Panc1 (cell line): ENCODE results near the gene UBASH3B. TPM values are rescaled to one million over a fixed set of nuclear protein-coding genes. Genes with fewer than 3 reads are reported as not detected.

Experiments used
- ATAC-seq: fragments of 200-7000 bp; cut with Tn5 transposase; 2 replicates; pipeline ENCODE4 v1.9.1; 2020; ENCODE audit warnings: mild to moderate bottlenecking, moderate library complexity
- BruUV-seq: library from RNA; stranded (reverse); fragments of 400-500 nt; replicated peaks from 2 replicates; lab custom pipeline; 2021; lab: Mats Ljungman, UMichigan
- CTCF ChIA-PET: fragments of 300-600 bp; sonication (Branson Sonifier 250); formaldehyde crosslinking; loops from one replicate; lab custom pipeline; 2022; ENCODE audit warnings: antibody characterized with exemption; lab: Charles Lee
- POLR2A ChIA-PET: fragments of 300-600 bp; sonication (Branson Sonifier 250); formaldehyde crosslinking; loops from one replicate; lab custom pipeline; 2022; ENCODE audit warnings: antibody characterized with exemption; lab: Charles Lee
- DNase-seq: peaks from one replicate; pipeline ENCODE4 v3.0.0-alpha.2; 2010; ENCODE audit warnings: low read depth, low spot score
- H3K27ac ChIP-seq: 2 replicates; pipeline ENCODE4 v1.5.1; 2011; ENCODE audit warnings: mild to moderate bottlenecking, low read length, inconsistent platforms
- H3K27me3 ChIP-seq: fragments of 200-500 bp; sonication (Bioruptor generic); 2 replicates; pipeline ENCODE4 v1.6.0; 2014; ENCODE audit warnings: low read length, inconsistent platforms; ENCODE audit not compliant: control insufficient read depth, insufficient read depth
- H3K36me3 ChIP-seq: fragments of 200-500 bp; sonication (Bioruptor generic); 2 replicates; pipeline ENCODE4 v1.5.1; 2014; ENCODE audit warnings: inconsistent platforms, mild to moderate bottlenecking, low read length, moderate library complexity; ENCODE audit not compliant: control insufficient read depth, insufficient read depth
- H3K4me1 ChIP-seq: 2 replicates; pipeline ENCODE4 v1.5.1; 2011; ENCODE audit warnings: inconsistent platforms, mild to moderate bottlenecking, low read length, moderate library complexity; ENCODE audit not compliant: control insufficient read depth, insufficient read depth
- H3K4me3 ChIP-seq, 2 experiments: 2 replicates each; pipeline ENCODE4 v1.5.1; 2011 to 2012; ENCODE audit warnings: low read depth in 2 of 2, low read length in 2 of 2, mild to moderate bottlenecking in 2 of 2, inconsistent platforms in 1 of 2, moderate library complexity in 1 of 2
- H3K9me3 ChIP-seq: fragments of 200-500 bp; sonication (Bioruptor generic); 2 replicates; pipeline ENCODE4 v1.5.1; 2014; ENCODE audit warnings: low read depth, mild to moderate bottlenecking, inconsistent platforms, low read length, moderate library complexity; ENCODE audit not compliant: control insufficient read depth, insufficient read depth
- CTCF ChIP-seq: fragments of 450-650 bp; IDR thresholded peaks from 2 replicates; pipeline ENCODE4 v1.5.1; 2017; ENCODE audit warnings: mild to moderate bottlenecking
- POLR2AphosphoS5 ChIP-seq: IDR thresholded peaks from 2 replicates; pipeline ENCODE4 v1.6.1; 2012; ENCODE audit warnings: mild to moderate bottlenecking, low read depth, low read length, moderate library complexity
- SIN3A ChIP-seq: IDR thresholded peaks from 2 replicates; pipeline ENCODE4 v1.6.1; 2012; ENCODE audit warnings: low read depth, mild to moderate bottlenecking, low read length, moderate library complexity, borderline replicate concordance; ENCODE audit not compliant: insufficient read depth
- TCF7L2 ChIP-seq: IDR thresholded peaks from 2 replicates; pipeline ENCODE4 v1.6.1; 2011; ENCODE audit warnings: mild to moderate bottlenecking, low read depth, low read length, inconsistent platforms
- in situ Hi-C: cut with HindIII; loops from 2 replicates; pipeline ENCODE4 v1.10.0; 2016; ENCODE audit warnings: low sequenced_read_pairs, low pct_unique_long_range_greater_than_20kb
- intact Hi-C: fragments of 100-400 bp; cut with micrococcal nuclease; formaldehyde crosslinking; loops from one replicate; pipeline ENCODE4 v1.10.0; 2022; ENCODE audit not compliant: unreplicated experiment
- total RNA-seq: library from RNA; stranded (reverse); gene quantifications from one replicate; pipeline ENCODE4 v1.2.1, GENCODE V29; 2021; ENCODE audit not compliant: unreplicated experiment
- TF ChIP-seq, protein P1 (sequence below), 2 experiments: IDR thresholded peaks; 2 replicates each; pipeline ENCODE4 v1.6.1; 2011 to 2012; ENCODE audit warnings: low read depth in 2 of 2, control low read depth in 1 of 2, low read length in 1 of 2, mild to moderate bottlenecking in 1 of 2, moderate library complexity in 1 of 2; ENCODE audit not compliant: insufficient read depth in 1 of 2

UBASH3B gene
- total RNA-seq, 1 experiment from 2014 or later, result 55.1 TPM

DNA sequence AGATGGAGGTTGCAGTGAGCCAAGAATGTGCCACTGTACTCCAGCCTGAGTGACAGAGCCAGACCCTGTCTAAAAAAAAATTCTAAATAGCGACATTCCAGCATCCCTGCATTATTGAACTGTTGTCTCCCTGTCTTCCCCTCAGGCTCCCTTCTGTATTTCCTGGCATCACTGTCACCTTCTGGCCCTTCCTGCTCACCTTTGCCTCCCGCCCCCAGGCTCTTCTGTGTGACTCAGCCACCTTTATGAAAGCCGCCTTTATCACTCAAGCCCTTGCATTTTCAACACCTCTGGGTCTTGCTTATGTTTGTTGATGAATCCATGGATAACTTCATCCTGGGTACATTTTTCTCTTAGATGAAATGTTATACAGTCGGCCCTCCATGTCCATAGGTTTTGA lies 21.1 kb downstream of the UBASH3B start:
- CTCF ChIA-PET, result no interaction called here

DNA sequence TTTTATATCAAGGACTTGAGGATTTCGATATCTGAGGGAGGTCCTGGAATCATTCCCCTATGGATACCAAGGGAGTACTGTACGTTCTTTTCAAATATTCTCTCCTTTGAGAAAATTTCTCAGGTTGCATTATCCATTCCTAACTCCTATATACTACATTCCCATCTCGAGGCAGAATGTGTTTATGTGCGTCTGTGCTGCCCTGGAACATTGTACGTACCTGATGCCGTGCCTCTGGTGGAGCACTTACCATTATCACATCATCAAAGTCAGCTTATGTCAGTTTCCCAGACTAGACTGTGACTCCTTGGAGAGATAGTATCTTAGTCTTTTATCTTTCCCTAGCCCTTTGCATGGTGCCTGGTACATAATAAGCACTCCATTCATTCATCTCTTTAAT lies 21.7 kb downstream of the UBASH3B start:
- peaks cover 24% of the 10 kb centered on the region for H3K4me1 ChIP-seq
- H3K4me3 ChIP-seq, result no peak overlapping the region

More for the DNA sequence above, 21.1 kb downstream of the UBASH3B start:
- no peaks in the 10 kb centered on the region for H3K9me3 ChIP-seq
- intact Hi-C loops (no loop called here), in situ Hi-C loops (no loop called here)
- TF ChIP-seq TCF7L2 (peak; percentile 61; the same call in 1 of the 2 replicates), SIN3A (no peak)
- ATAC-seq, result peak; percentile 71
- H3K27me3 ChIP-seq, result no peaks in the 10 kb centered on the region
- H3K36me3 ChIP-seq, result no peaks in the 10 kb centered on the region
- POLR2A ChIA-PET, result no interaction called here
- peaks cover 24% of the 10 kb centered on the region for H3K4me1 ChIP-seq
- no peak overlapping the region for H3K4me3 ChIP-seq
- no peak for DNase-seq
- H3K27ac ChIP-seq, result no peak overlapping the region
- no TSS peak for BruUV-seq

More for the DNA sequence above, 21.7 kb downstream of the UBASH3B start:
- CTCF ChIA-PET, result no interaction called here
- ATAC-seq (no peak), DNase-seq (no peak)
- intact Hi-C loops, result no loop called here
- no TSS peak for BruUV-seq
- in situ Hi-C loops, result no loop called here
- POLR2A ChIA-PET, result no interaction called here
- TF ChIP-seq TCF7L2, result no peak
- TF ChIP-seq SIN3A, result no peak
- TF ChIP-seq, protein P1, sequence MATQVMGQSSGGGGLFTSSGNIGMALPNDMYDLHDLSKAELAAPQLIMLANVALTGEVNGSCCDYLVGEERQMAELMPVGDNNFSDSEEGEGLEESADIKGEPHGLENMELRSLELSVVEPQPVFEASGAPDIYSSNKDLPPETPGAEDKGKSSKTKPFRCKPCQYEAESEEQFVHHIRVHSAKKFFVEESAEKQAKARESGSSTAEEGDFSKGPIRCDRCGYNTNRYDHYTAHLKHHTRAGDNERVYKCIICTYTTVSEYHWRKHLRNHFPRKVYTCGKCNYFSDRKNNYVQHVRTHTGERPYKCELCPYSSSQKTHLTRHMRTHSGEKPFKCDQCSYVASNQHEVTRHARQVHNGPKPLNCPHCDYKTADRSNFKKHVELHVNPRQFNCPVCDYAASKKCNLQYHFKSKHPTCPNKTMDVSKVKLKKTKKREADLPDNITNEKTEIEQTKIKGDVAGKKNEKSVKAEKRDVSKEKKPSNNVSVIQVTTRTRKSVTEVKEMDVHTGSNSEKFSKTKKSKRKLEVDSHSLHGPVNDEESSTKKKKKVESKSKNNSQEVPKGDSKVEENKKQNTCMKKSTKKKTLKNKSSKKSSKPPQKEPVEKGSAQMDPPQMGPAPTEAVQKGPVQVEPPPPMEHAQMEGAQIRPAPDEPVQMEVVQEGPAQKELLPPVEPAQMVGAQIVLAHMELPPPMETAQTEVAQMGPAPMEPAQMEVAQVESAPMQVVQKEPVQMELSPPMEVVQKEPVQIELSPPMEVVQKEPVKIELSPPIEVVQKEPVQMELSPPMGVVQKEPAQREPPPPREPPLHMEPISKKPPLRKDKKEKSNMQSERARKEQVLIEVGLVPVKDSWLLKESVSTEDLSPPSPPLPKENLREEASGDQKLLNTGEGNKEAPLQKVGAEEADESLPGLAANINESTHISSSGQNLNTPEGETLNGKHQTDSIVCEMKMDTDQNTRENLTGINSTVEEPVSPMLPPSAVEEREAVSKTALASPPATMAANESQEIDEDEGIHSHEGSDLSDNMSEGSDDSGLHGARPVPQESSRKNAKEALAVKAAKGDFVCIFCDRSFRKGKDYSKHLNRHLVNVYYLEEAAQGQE (IDR thresholded peaks at IDR 0.05; ENCODE audit: insufficient read depth in 1 of 2, low read depth in 2 of 2, low read length in 1 of 2), result no peak
- no peak for TF ChIP-seq CTCF
- no peak for TF ChIP-seq POLR2AphosphoS5
- no peaks in the 10 kb centered on the region for H3K36me3 ChIP-seq
- no peaks in the 10 kb centered on the region for H3K27me3 ChIP-seq
- no peaks in the 10 kb centered on the region for H3K9me3 ChIP-seq
- no peak overlapping the region for H3K27ac ChIP-seq
